Retinal pigment epithelial cell (primary cell): ENCODE results near the gene MIER3.

Experiments used
- DNase-seq: peaks from one replicate; pipeline ENCODE4 v3.0.0-alpha.2; 2010; ENCODE audit warnings: low read depth
- H3K4me3 ChIP-seq: 2 replicates; pipeline ENCODE4 v1.5.1; 2011; ENCODE audit warnings: mild to moderate bottlenecking, low read length, control low read depth, moderate library complexity
- CTCF ChIP-seq: conservative IDR thresholded peaks from 2 replicates; pipeline ENCODE4 v1.5.1; 2011; ENCODE audit warnings: low read depth, low read length, control low read depth, inconsistent platforms

The MIER3 gene

GRCh38 chr5:56900858-56901578 is 50.9 kb downstream of the MIER3 start:
- H3K4me3 ChIP-seq = no peak overlapping the region
- DNase-seq = no peak
- TF ChIP-seq CTCF = peak; percentile 70

DNA sequence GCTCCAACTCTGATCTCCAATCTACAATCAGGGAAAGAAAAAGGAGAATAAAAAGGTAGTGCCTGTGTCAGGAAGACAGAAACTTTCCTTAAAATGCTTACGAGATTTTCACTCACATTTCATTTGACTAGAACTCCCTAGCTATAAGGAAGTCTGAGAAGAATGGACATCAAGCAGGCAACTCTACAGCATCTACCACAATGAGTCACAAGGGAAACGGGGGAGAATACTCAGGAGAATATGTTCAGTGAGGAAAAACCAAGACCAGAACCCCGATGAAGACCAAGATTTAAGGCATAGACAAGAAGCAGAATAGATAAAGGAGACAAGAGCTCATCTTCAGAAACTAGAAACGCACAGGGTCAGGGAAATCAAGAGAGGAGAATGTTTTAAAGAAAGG is 51.5 kb downstream of the MIER3 start:
- no peak overlapping the region for H3K4me3 ChIP-seq
- TF ChIP-seq CTCF = no peak
- no peak for DNase-seq

DNA sequence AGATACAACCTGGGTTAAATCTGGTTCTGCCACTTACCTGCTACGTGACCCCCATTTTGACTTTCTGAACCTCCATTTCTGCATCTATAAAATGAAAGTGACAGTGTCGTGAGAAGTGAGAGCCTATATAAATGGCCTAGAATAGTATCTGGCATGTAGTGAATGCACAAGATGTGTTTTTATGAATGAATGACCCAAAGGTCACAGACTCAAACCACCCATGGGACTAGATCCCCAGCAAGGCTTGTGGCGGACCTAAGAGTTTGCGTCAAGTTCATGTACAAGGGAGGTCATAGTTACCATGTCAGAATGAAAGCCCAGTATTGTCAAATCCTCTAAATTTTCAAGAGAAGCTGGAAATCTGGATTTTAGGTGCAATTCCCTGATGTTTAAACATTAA is 53.7 kb downstream of the MIER3 start:
- H3K4me3 ChIP-seq = no peak overlapping the region
- TF ChIP-seq CTCF = no peak
- DNase-seq = no peak

DNA sequence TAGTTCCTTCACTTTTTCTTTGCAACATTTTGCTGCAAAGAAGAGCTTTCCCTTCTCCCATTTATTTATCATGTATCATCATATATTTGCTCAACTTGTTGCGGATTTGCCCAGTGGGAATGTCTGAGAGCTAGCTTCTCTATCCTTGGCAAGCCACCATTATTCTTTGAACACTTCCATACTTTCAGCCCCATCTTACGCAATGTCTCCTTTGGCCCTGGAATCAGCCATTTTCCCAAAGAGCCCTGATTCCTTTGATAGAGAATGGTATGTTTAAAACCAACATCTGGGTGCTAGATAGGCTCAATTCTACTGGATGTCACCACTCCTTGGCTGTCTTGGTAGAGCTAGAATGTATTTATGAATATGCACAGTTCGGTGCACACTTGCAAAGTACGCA is 55.2 kb downstream of the MIER3 start:
- DNase-seq = no peak
- no peak overlapping the region for H3K4me3 ChIP-seq
- TF ChIP-seq CTCF = no peak

DNA sequence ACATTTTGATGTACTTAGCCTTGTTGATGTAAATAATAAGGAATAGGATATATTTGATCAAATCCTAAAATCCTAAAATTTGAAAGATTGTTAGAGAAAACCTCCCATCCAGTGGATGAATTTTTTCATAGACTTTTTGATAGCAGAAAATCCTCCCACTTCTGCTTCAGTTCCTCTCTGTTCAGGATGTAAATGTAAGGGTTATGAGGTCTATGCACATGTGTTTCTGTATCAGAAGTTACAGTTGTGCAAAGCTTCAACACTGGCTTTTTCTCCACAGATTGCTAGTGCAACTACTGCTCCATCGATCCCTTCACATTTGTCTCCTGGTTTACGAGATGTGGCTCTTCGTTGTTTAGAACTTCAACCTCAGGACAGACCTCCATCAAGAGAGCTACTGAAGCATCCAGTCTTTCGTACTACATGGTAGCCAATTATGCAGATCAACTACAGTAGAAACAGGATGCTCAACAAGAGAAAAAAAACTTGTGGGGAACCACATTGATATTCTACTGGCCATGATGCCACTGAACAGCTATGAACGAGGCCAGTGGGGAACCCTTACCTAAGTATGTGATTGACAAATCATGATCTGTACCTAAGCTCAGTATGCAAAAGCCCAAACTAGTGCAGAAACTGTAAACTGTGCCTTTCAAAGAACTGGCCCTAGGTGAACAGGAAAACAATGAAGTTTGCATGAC is 58.5 kb downstream of the MIER3 start:
- TF ChIP-seq CTCF = no peak
- no peak overlapping the region for H3K4me3 ChIP-seq
- DNase-seq = no peak

GRCh38 chr5:56881571-56881970 is 70.4 kb downstream of the MIER3 start:
- TF ChIP-seq CTCF = no peak
- no peak for DNase-seq
- H3K4me3 ChIP-seq = no peak overlapping the region

DNA sequence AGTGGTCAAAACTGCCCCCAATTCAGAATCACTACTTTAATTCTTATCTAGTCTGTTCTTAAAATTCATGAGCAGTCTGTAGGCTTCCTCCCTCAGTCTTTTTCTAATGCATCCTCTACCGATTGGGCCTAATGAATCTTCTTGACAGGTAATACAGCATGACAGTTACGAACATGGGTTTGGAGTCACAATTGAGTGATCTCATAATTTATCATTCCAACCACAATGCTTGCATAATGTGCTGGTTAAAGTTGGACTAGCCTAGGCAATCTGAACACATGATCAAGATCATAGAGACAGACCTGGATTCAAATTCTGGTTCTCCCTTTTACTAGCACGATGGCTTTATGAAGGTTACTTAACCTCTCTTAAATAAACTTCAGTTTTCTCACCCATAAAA is 75.6 kb downstream of the MIER3 start:
- DNase-seq = no peak
- no peak for TF ChIP-seq CTCF
- no peak overlapping the region for H3K4me3 ChIP-seq
